Common myeloid progenitor, CD34-positive (primary cell): ENCODE data around the gene C17orf100.

Experiments
- CTCF ChIA-PET: fragments of 350-600 bp; sonication (Branson Sonifier 250); formaldehyde crosslinking; loops from one replicate; lab custom pipeline; 2021; ENCODE audit warnings: antibody characterized with exemption; lab: Charles Lee
- POLR2A ChIA-PET: fragments of 350-600 bp; sonication (Branson Sonifier 250); formaldehyde crosslinking; loops from one replicate; lab custom pipeline; 2021; ENCODE audit warnings: antibody characterized with exemption; lab: Charles Lee
- DNase-seq, 3 donors: peaks; one replicate each; pipeline versions ENCODE4 v3.0.0 to v3.0.0-alpha.2; 2013
- H3K27ac ChIP-seq, 2 experiments: 1 replicate in 1 of 2; 2 replicates in 1 of 2; pipeline ENCODE4 v1.7.0; 2013; ENCODE audit warnings: inconsistent platforms in 2 of 2, low read length in 2 of 2, mild to moderate bottlenecking in 2 of 2, low read depth in 1 of 2, moderate library complexity in 1 of 2; ENCODE audit not compliant: severe bottlenecking in 2 of 2, insufficient read depth in 1 of 2, poor library complexity in 1 of 2
- H3K27me3 ChIP-seq, 5 experiments: replicated peaks in 2 of 5; 1 replicate in 3 of 5; 2 replicates in 2 of 5; pipeline versions ENCODE4 v1.6.1 to v1.7.0; 2013; ENCODE audit warnings: low read length in 4 of 5, mild to moderate bottlenecking in 2 of 5, moderate library complexity in 2 of 5, inconsistent platforms in 1 of 5; ENCODE audit not compliant: insufficient read depth in 5 of 5, control insufficient read depth in 4 of 5
- H3K36me3 ChIP-seq, 4 experiments: 1 replicate in 2 of 4; 2 replicates in 2 of 4; pipeline versions ENCODE4 v1.6.1 to v1.7.0; 2013; ENCODE audit warnings: low read length in 3 of 4, control low read depth in 1 of 4, mild to moderate bottlenecking in 1 of 4; ENCODE audit not compliant: control insufficient read depth in 4 of 4, insufficient read depth in 4 of 4
- H3K4me1 ChIP-seq, 4 experiments: 1 replicate in 3 of 4; 2 replicates in 1 of 4; pipeline versions ENCODE4 v1.6.1 to v1.7.1; 2013; ENCODE audit warnings: low read length in 3 of 4, mild to moderate bottlenecking in 3 of 4, control low read depth in 1 of 4, inconsistent platforms in 1 of 4, moderate library complexity in 1 of 4; ENCODE audit not compliant: control insufficient read depth in 4 of 4, insufficient read depth in 4 of 4; ENCODE audit errors: control extremely low read depth in 1 of 4
- H3K4me3 ChIP-seq, 7 experiments: 1 replicate in 4 of 7; 2 replicates in 3 of 7; pipeline versions ENCODE4 v1.5.1 to v1.7.0; 2013; ENCODE audit warnings: mild to moderate bottlenecking in 7 of 7, low read length in 6 of 7, moderate library complexity in 6 of 7, inconsistent platforms in 2 of 7, low read depth in 2 of 7, control low read depth in 1 of 7; ENCODE audit not compliant: insufficient read depth in 4 of 7, control insufficient read depth in 1 of 7; ENCODE audit errors: extremely low read depth in 1 of 7
- H3K9me3 ChIP-seq, 5 experiments: 1 replicate in 4 of 5; 2 replicates in 1 of 5; pipeline versions ENCODE4 v1.6.1 to v1.7.1; 2013; ENCODE audit warnings: low read length in 4 of 5, mild to moderate bottlenecking in 2 of 5, inconsistent platforms in 1 of 5, low read depth in 1 of 5, moderate library complexity in 1 of 5; ENCODE audit not compliant: control insufficient read depth in 4 of 5, insufficient read depth in 2 of 5; ENCODE audit errors: control extremely low read depth in 1 of 5
- WGBS: methylation state at CpG from one replicate; pipeline ENCODE4 v1.1.5; 2013; ENCODE audit not compliant: insufficient coverage; 5-methylcytosine and 5-hydroxymethylcytosine counted together

C17orf100 gene

GRCh38 chr17:6695565-6695964 lies 44.0 kb downstream of the C17orf100 start:
- POLR2A ChIA-PET, result no interaction called here
- no peak for DNase-seq
- no peaks in the 10 kb centered on the region for H3K4me1 ChIP-seq
- H3K9me3 ChIP-seq, result no peaks in the 10 kb centered on the region
- CTCF ChIA-PET, result no interaction called here
- H3K27me3 ChIP-seq, result peaks cover 0 to 14% (median 6%) of the 10 kb centered on the region in 5 experiments
- no peaks in the 10 kb centered on the region for H3K36me3 ChIP-seq
- H3K27ac ChIP-seq, result no peak overlapping the region
- no peak overlapping the region for H3K4me3 ChIP-seq
- WGBS, result 97% methylated on average over 9 of the region's 13 CpGs

GRCh38 chr17:6696906-6697305 lies 45.3 kb downstream of the C17orf100 start:
- Histone ChIP-seq H3K36me3 (no peaks in the 10 kb centered on the region), H3K4me3 (no peak overlapping the region), H3K27me3 (peaks cover 0 to 11% (median 6%) of the 10 kb centered on the region in 5 experiments), H3K9me3 (no peaks in the 10 kb centered on the region), H3K27ac (no peak overlapping the region), H3K4me1 (peaks cover 0 to under 1% (median 0%) of the 10 kb centered on the region in 4 experiments)
- CTCF ChIA-PET, result interaction anchor here (1.0 kb wide), 1 partner anchor 15 kb away, joined by 3 read pairs; no protein-coding TSS in a partner anchor
- POLR2A ChIA-PET, result no interaction called here
- 95% methylated on average over 5 of the region's 5 CpGs for WGBS
- DNase-seq, result no peak

- Histone ChIP-seq H3K27me3 (peaks cover 0 to 7% (median 6%) of the 10 kb centered on the region in 5 experiments), H3K4me1 (peaks cover 0 to 3% (median 0%) of the 10 kb centered on the region in 4 experiments), H3K4me3 (no peak overlapping the region), H3K27ac (no peak overlapping the region), H3K36me3 (no peaks in the 10 kb centered on the region), H3K9me3 (no peaks in the 10 kb centered on the region)
- WGBS, result 94% methylated on average over 10 of the region's 11 CpGs
- DNase-seq, result no peak
- ChIA-PET POLR2A (no interaction called here), CTCF (interaction anchor here (1.0 kb wide), 1 partner anchor 8 kb away, joined by 3 read pairs; no protein-coding TSS in a partner anchor)
Observed at GRCh38 chr17:6698004-6698403, 46.4 kb downstream of the C17orf100 start.

- H3K36me3 ChIP-seq, result no peaks in the 10 kb centered on the region
- ChIA-PET POLR2A (interaction anchor here (0.6 kb wide), 1 partner anchor 182 kb away, joined by 3 read pairs; no protein-coding TSS in a partner anchor), CTCF (interaction anchor here (1.2 to 4.6 kb wide), 5 partner anchors 12 to 77 kb away, joined by 3 to 20 read pairs (median 6); partner anchors contain the start of gene SLC13A5)
- DNase-seq, result no peak
- peaks cover 0 to 3% (median 0%) of the 10 kb centered on the region in 4 experiments for H3K4me1 ChIP-seq
- no peak overlapping the region for H3K4me3 ChIP-seq
- H3K27me3 ChIP-seq, result peaks cover 0 to 6% (median 3%) of the 10 kb centered on the region in 5 experiments
- H3K27ac ChIP-seq, result no peak overlapping the region
- no peaks in the 10 kb centered on the region for H3K9me3 ChIP-seq
- WGBS, result 91% methylated on average over 15 of the region's 16 CpGs
Observed at GRCh38 chr17:6699997-6700947, 48.7 kb downstream of the C17orf100 start.

GRCh38 chr17:6700948-6701307 lies 49.4 kb downstream of the C17orf100 start:
- POLR2A ChIA-PET, result interaction anchor here (0.6 kb wide), 1 partner anchor 183 kb away, joined by 3 read pairs; no protein-coding TSS in a partner anchor
- H3K27me3 ChIP-seq, result peaks cover 0 to 6% (median 0%) of the 10 kb centered on the region in 5 experiments
- H3K4me3 ChIP-seq, result no peak overlapping the region
- no peak for DNase-seq
- CTCF ChIA-PET, result interaction anchor here (1.5 to 4.6 kb wide), 4 partner anchors 11 to 76 kb away, joined by 3 to 20 read pairs (median 9); partner anchors contain the start of gene SLC13A5
- no peaks in the 10 kb centered on the region for H3K9me3 ChIP-seq
- H3K36me3 ChIP-seq, result no peaks in the 10 kb centered on the region
- 94% methylated on average over 8 of the region's 8 CpGs for WGBS
- H3K4me1 ChIP-seq, result peaks cover 0 to 3% (median 0%) of the 10 kb centered on the region in 4 experiments
- no peak overlapping the region for H3K27ac ChIP-seq

GRCh38 chr17:6701719-6702118 lies 50.2 kb downstream of the C17orf100 start:
- peak overlapping the region in 1 of 7 experiments; percentile 16 for H3K4me3 ChIP-seq
- H3K36me3 ChIP-seq, result no peaks in the 10 kb centered on the region
- H3K9me3 ChIP-seq, result no peaks in the 10 kb centered on the region
- peaks cover 0 to 3% (median 0%) of the 10 kb centered on the region in 4 experiments for H3K4me1 ChIP-seq
- ChIA-PET POLR2A (no interaction called here), CTCF (interaction anchor here (0.8 to 4.6 kb wide), 5 partner anchors 11 to 141 kb away, joined by 3 to 20 read pairs (median 4); partner anchors contain the start of gene SLC13A5)
- peak; percentile 38 to 51 (median 51) for DNase-seq
- peaks cover 0 to 7% (median 0%) of the 10 kb centered on the region in 5 experiments for H3K27me3 ChIP-seq
- 5% methylated on average over 8 of the region's 11 CpGs for WGBS
- H3K27ac ChIP-seq, result no peak overlapping the region
